GM23338 (cell line): ENCODE measurements around the gene ORAI1. TPM values are rescaled to one million over a fixed set of nuclear protein-coding genes. Genes with fewer than 3 reads are reported as not detected.

Experiments
- ATAC-seq: fragments of 200-7000 bp; cut with Tn5 transposase; 3 replicates; pipeline ENCODE4 v1.9.1; 2020
- DNase-seq: peaks from one replicate; pipeline ENCODE4 v3.0.0-alpha.2; 2015; ENCODE audit warnings: low spot score
- H2AFZ ChIP-seq: fragments of 200-600 bp; sonication (generic); 2 replicates; pipeline ENCODE4 v1.8.0; 2016; ENCODE audit warnings: antibody characterized with exemption, mild to moderate bottlenecking, moderate library complexity
- H3F3A ChIP-seq: fragments of 200-600 bp; sonication (generic); replicated peaks from 2 replicates; pipeline ENCODE4 v1.8.0; 2017; ENCODE audit warnings: antibody characterized with exemption, mixed run types, low read depth
- H3K27ac ChIP-seq: fragments of 200-600 bp; sonication (generic); 2 replicates; pipeline ENCODE4 v1.6.1; 2016; ENCODE audit warnings: low read depth
- H3K27me3 ChIP-seq: fragments of 200-600 bp; sonication (generic); 2 replicates; pipeline ENCODE4 v1.8.0; 2016; ENCODE audit warnings: mild to moderate bottlenecking, mixed run types, moderate library complexity; ENCODE audit not compliant: insufficient read depth
- H3K36me3 ChIP-seq: fragments of 200-600 bp; sonication (generic); 2 replicates; pipeline ENCODE4 v1.8.0; 2016; ENCODE audit warnings: mild to moderate bottlenecking; ENCODE audit not compliant: insufficient read depth
- H3K4me1 ChIP-seq: fragments of 200-600 bp; sonication (generic); 2 replicates; pipeline ENCODE4 v1.8.0; 2016; ENCODE audit warnings: mild to moderate bottlenecking, moderate library complexity; ENCODE audit not compliant: insufficient read depth
- H3K4me2 ChIP-seq: fragments of 200-600 bp; sonication (generic); 2 replicates; pipeline ENCODE4 v1.7.1; 2017; ENCODE audit warnings: mixed run types
- H3K4me3 ChIP-seq: fragments of 200-600 bp; sonication (generic); 2 replicates; pipeline ENCODE4 v1.6.1; 2016; ENCODE audit warnings: mixed run types
- H3K79me2 ChIP-seq: fragments of 200-600 bp; sonication (generic); replicated peaks from 2 replicates; pipeline ENCODE4 v1.8.0; 2017; ENCODE audit warnings: mild to moderate bottlenecking; ENCODE audit not compliant: insufficient read depth
- H3K9me2 ChIP-seq: fragments of 200-600 bp; sonication (generic); 2 replicates; pipeline ENCODE4 v1.8.0; 2017; ENCODE audit not compliant: insufficient read depth
- H4K20me1 ChIP-seq: fragments of 200-600 bp; sonication (generic); replicated peaks from 2 replicates; pipeline ENCODE4 v1.8.0; 2017; ENCODE audit warnings: mild to moderate bottlenecking; ENCODE audit not compliant: insufficient read depth
- H3K27ac Mint-ChIP-seq: 2 replicates; pipeline ENCODE4 v1.8.0; 2020; ENCODE audit warnings: inconsistent platforms, mild to moderate bottlenecking, moderate library complexity, mixed read lengths
- H3K27me3 Mint-ChIP-seq: 3 replicates; pipeline ENCODE4 v1.8.0; 2022; ENCODE audit warnings: low read depth, mild to moderate bottlenecking, moderate library complexity, mixed read lengths, inconsistent platforms; ENCODE audit not compliant: insufficient read depth, poor library complexity
- H3K36me3 Mint-ChIP-seq: 3 replicates; pipeline ENCODE4 v1.8.0; 2021; ENCODE audit warnings: low read depth, mild to moderate bottlenecking, inconsistent platforms, moderate library complexity, mixed read lengths
- H3K4me1 Mint-ChIP-seq: 3 replicates; pipeline ENCODE4 v1.8.0; 2020; ENCODE audit warnings: mild to moderate bottlenecking, inconsistent platforms, mixed read lengths
- H3K4me3 Mint-ChIP-seq: 3 replicates; pipeline ENCODE4 v1.8.0; 2021; ENCODE audit warnings: moderate library complexity, mild to moderate bottlenecking, inconsistent platforms, mixed read lengths
- H3K9me3 Mint-ChIP-seq: 3 replicates; pipeline ENCODE4 v1.8.0; 2020; ENCODE audit warnings: moderate library complexity, mild to moderate bottlenecking, inconsistent platforms, mixed read lengths
- CTCF ChIP-seq, 2 experiments: fragments of 200-600 bp in 1 of 2; sonication (generic) in 1 of 2; conservative IDR thresholded peaks; 2 replicates each; pipeline versions ENCODE4 v1.5.1 to v1.6.1; 2016 to 2017; ENCODE audit warnings: antibody characterized with exemption in 2 of 2, low read depth in 2 of 2, mild to moderate bottlenecking in 2 of 2, moderate library complexity in 1 of 2
- ETS1 ChIP-seq: IDR thresholded peaks from 2 replicates; pipeline ENCODE4 v1.6.1; 2016; ENCODE audit warnings: antibody characterized with exemption
- EZH2 ChIP-seq: fragments of 200-600 bp; sonication (generic); IDR thresholded peaks from one replicate; pipeline ENCODE4 v1.8.0; 2017; ENCODE audit warnings: antibody characterized with exemption, mild to moderate bottlenecking, low read depth; ENCODE audit not compliant: unreplicated experiment
- NANOG ChIP-seq: IDR thresholded peaks from 2 replicates; pipeline ENCODE4 v1.6.1; 2016; ENCODE audit warnings: antibody characterized with exemption, borderline replicate concordance
- POLR2AphosphoS5 ChIP-seq: IDR thresholded peaks from 2 replicates; pipeline ENCODE4 v1.6.1; 2016; ENCODE audit warnings: antibody characterized with exemption, low read depth
- ZNF462 ChIP-seq: fragments of 250-450 bp; sonication (Bioruptor Pico); IDR thresholded peaks from 2 replicates; pipeline ENCODE4 v1.5.0; 2020; ENCODE audit warnings: mild to moderate bottlenecking, moderate library complexity
- polyA plus RNA-seq: library from polyadenylated mRNA; unstranded; fragments of >200 nt; fragmentation: Nextera tagmentation; extraction: Ambion mirVana; gene quantifications from 2 replicates; pipeline ENCODE4 v1.2.1, GENCODE V29; 2016
- total RNA-seq: library from RNA; depleted of rRNA; stranded (reverse); fragments of >200 nt; shearing (Covaris generic); gene quantifications from 2 replicates; pipeline ENCODE4 v1.2.3, GENCODE V29; 2014

The ORAI1 gene
- total and polyA plus RNA-seq, 2 experiments from 2014 or later, result 23.7 to 32.0 TPM

- H3K9me3 Mint-ChIP-seq, result no peaks in the 10 kb centered on the region
- 0 out of 2 replicates have a peak, but pooled peaks have one; percentile 10 for TF ChIP-seq ETS1
- peak; percentile 16 to 22; a peak in 1 of 4 replicates for TF ChIP-seq CTCF (conservative IDR thresholded peaks at IDR 0.05; ENCODE audit: low read depth in 2 of 2)
- TF ChIP-seq POLR2AphosphoS5, result peak; percentile 69
- no peak for TF ChIP-seq NANOG
Observed at GRCh38 chr12:121578230-121579189, 47.8 kb upstream of the ORAI1 start.

GRCh38 chr12:121579190-121579791 lies 47.0 kb upstream of the ORAI1 start:
- no peak; the same call in 2 of the 3 replicates for ATAC-seq
- Mint-ChIP-seq H3K9me3 (no peaks in the 10 kb centered on the region), H3K4me1 (peaks cover 45% of the 10 kb centered on the region), H3K27me3 (peaks cover 12% of the 10 kb centered on the region), H3K4me3 (peak overlapping the region; percentile 90), H3K36me3 (peaks cover 30% of the 10 kb centered on the region), H3K27ac (peak overlapping the region; percentile 99)
- H2AFZ ChIP-seq, result no peak overlapping the region
- H3K9me2 ChIP-seq, result no peaks in the 10 kb centered on the region
- H3K27me3 ChIP-seq, result no peaks in the 10 kb centered on the region
- H3K79me2 ChIP-seq, result peaks cover 70% of the 10 kb centered on the region
- peak overlapping the region; percentile 97 for H3K4me2 ChIP-seq
- H3K36me3 ChIP-seq, result peaks cover 18% of the 10 kb centered on the region
- DNase-seq, result peak; percentile 73
- peaks cover 31% of the 10 kb centered on the region for H3K4me1 ChIP-seq
- H3K27ac ChIP-seq, result peak overlapping the region; percentile 100
- H4K20me1 ChIP-seq, result peaks cover 11% of the 10 kb centered on the region
- H3F3A ChIP-seq, result peaks cover 52% of the 10 kb centered on the region
- H3K4me3 ChIP-seq, result peak overlapping the region; percentile 90
- TF ChIP-seq EZH2 (no peak), ZNF462 (CRISPR knock-in tag) (no peak), NANOG (no peak), ETS1 (no peak), POLR2AphosphoS5 (no peak)

More at GRCh38 chr12:121578230-121579189, 47.8 kb upstream of the ORAI1 start:
- Histone ChIP-seq H3K4me1 (peaks cover 23% of the 10 kb centered on the region), H3K9me2 (no peaks in the 10 kb centered on the region), H2AFZ (no peak overlapping the region), H4K20me1 (peaks cover 11% of the 10 kb centered on the region), H3K27me3 (no peaks in the 10 kb centered on the region), H3K27ac (peak overlapping the region; percentile 100), H3F3A (peaks cover 56% of the 10 kb centered on the region), H3K4me3 (peak overlapping the region; percentile 90), H3K4me2 (peak overlapping the region; percentile 97), H3K79me2 (peaks cover 69% of the 10 kb centered on the region), H3K36me3 (peaks cover 26% of the 10 kb centered on the region)
- Mint-ChIP-seq H3K27me3 (peaks cover 15% of the 10 kb centered on the region), H3K27ac (peak overlapping the region; percentile 99), H3K36me3 (peaks cover 37% of the 10 kb centered on the region), H3K4me3 (peak overlapping the region; percentile 90), H3K4me1 (peaks cover 45% of the 10 kb centered on the region)
- peak; percentile 8 for ATAC-seq
- DNase-seq, result peak; percentile 69
